Liver (tissue), 9 donors: Measurements from ENCODE around the gene HRC. TPM values are rescaled to one million over a fixed set of nuclear protein-coding genes. Genes with fewer than 3 reads are reported as not detected.

Experiments
- DNase-seq: peaks from one replicate; pipeline ENCODE4 v3.0.0-alpha.2; 2017; ENCODE audit warnings: low spot score
- H3K27ac ChIP-seq, 2 donors: one replicate each; pipeline ENCODE4 v1.7.0; 2013; ENCODE audit warnings: inconsistent platforms in 2 of 2, low read length in 2 of 2, control low read depth in 1 of 2, low read depth in 1 of 2, mild to moderate bottlenecking in 1 of 2
- H3K27me3 ChIP-seq, 4 donors: one replicate each; pipeline versions ENCODE4 v1.6.1 to v1.7.0; 2013; ENCODE audit warnings: low read length in 3 of 4, inconsistent platforms in 1 of 4, mild to moderate bottlenecking in 1 of 4, moderate library complexity in 1 of 4; ENCODE audit not compliant: control insufficient read depth in 4 of 4, insufficient read depth in 4 of 4
- H3K36me3 ChIP-seq, 4 donors: one replicate each; pipeline versions ENCODE4 v1.6.1 to v1.7.0; 2013; ENCODE audit warnings: low read length in 3 of 4, mild to moderate bottlenecking in 3 of 4, low read depth in 1 of 4, moderate library complexity in 1 of 4; ENCODE audit not compliant: control insufficient read depth in 4 of 4, insufficient read depth in 3 of 4
- H3K4me1 ChIP-seq, 4 donors: one replicate each; pipeline versions ENCODE4 v1.6.1 to v1.7.0; 2013; ENCODE audit warnings: low read length in 3 of 4, mild to moderate bottlenecking in 3 of 4, moderate library complexity in 1 of 4; ENCODE audit not compliant: control insufficient read depth in 4 of 4, insufficient read depth in 4 of 4
- H3K4me3 ChIP-seq, 3 donors: one replicate each; pipeline versions ENCODE4 v1.6.1 to v1.7.0; 2013; ENCODE audit warnings: low read length in 3 of 3, control low read depth in 1 of 3, low read depth in 1 of 3, mild to moderate bottlenecking in 1 of 3
- H3K9ac ChIP-seq, 2 donors: one replicate each; pipeline ENCODE4 v1.7.0; 2013; ENCODE audit warnings: low read length in 2 of 2, mild to moderate bottlenecking in 2 of 2, moderate library complexity in 2 of 2, control low read depth in 1 of 2, low read depth in 1 of 2
- H3K9me3 ChIP-seq, 4 donors: one replicate each; pipeline versions ENCODE4 v1.6.1 to v1.7.0; 2013; ENCODE audit warnings: low read length in 3 of 4; ENCODE audit not compliant: control insufficient read depth in 4 of 4
- ATF3 ChIP-seq: IDR thresholded peaks from 2 replicates; pipeline ENCODE4 v1.6.1; 2016; ENCODE audit warnings: antibody characterized with exemption
- CTCF ChIP-seq: fragments of 150-350 bp; IDR thresholded peaks from 2 replicates; pipeline ENCODE4 v1.5.1; 2017; ENCODE audit warnings: improper control_type of control experiment, low read depth, low read length; ENCODE audit not compliant: missing input control
- EGR1 ChIP-seq, 2 donors: IDR thresholded peaks; 2 replicates each; pipeline ENCODE4 v1.6.1; 2016 to 2018; ENCODE audit warnings: antibody characterized with exemption in 2 of 2, low read depth in 2 of 2
- FOXA2 ChIP-seq: IDR thresholded peaks from 2 replicates; pipeline ENCODE4 v1.6.1; 2016; ENCODE audit warnings: antibody characterized with exemption
- HNF4A ChIP-seq, 2 donors: conservative IDR thresholded peaks; 2 replicates each; pipeline ENCODE4 v1.6.1; 2016; ENCODE audit warnings: antibody characterized with exemption in 2 of 2, mild to moderate bottlenecking in 2 of 2
- HNF4G ChIP-seq: IDR thresholded peaks from 2 replicates; pipeline ENCODE4 v1.6.1; 2016; ENCODE audit warnings: antibody characterized with exemption
- JUND ChIP-seq, 2 donors: IDR thresholded peaks; 2 replicates each; pipeline ENCODE4 v1.6.1; 2016; ENCODE audit warnings: antibody characterized with exemption in 2 of 2
- NR2F2 ChIP-seq: IDR thresholded peaks from 2 replicates; pipeline ENCODE4 v1.6.1; 2016; ENCODE audit warnings: antibody characterized with exemption
- RAD21 ChIP-seq, 2 donors: IDR thresholded peaks; 2 replicates each; pipeline ENCODE4 v1.6.1; 2016; ENCODE audit warnings: antibody characterized with exemption in 2 of 2, mild to moderate bottlenecking in 2 of 2
- REST ChIP-seq: IDR thresholded peaks from 2 replicates; pipeline ENCODE4 v1.6.1; 2016; ENCODE audit warnings: antibody characterized with exemption, mild to moderate bottlenecking
- RXRA ChIP-seq, 2 donors: IDR thresholded peaks; 2 replicates each; pipeline ENCODE4 v1.6.1; 2017 to 2018; ENCODE audit warnings: antibody characterized with exemption in 2 of 2, mild to moderate bottlenecking in 1 of 2
- TAF1 ChIP-seq: conservative IDR thresholded peaks from 2 replicates; pipeline ENCODE4 v1.6.1; 2016; ENCODE audit warnings: antibody characterized with exemption, mild to moderate bottlenecking
- YY1 ChIP-seq: IDR thresholded peaks from 2 replicates; pipeline ENCODE4 v1.6.1; 2016; ENCODE audit warnings: antibody characterized with exemption, mild to moderate bottlenecking
- ZBTB33 ChIP-seq: IDR thresholded peaks from 2 replicates; pipeline ENCODE4 v1.6.1; 2016; ENCODE audit warnings: antibody characterized with exemption
- WGBS: extraction: QIAGEN DNeasy Blood & Tissue Kit; methylation state at CpG from one replicate; pipeline ENCODE4 v1.1.7; 2013; 5-methylcytosine and 5-hydroxymethylcytosine counted together
- polyA plus RNA-seq, 2 donors: library from polyadenylated mRNA; stranded (reverse) in 1 of 2; unstranded in 1 of 2; fragments of 200-250 nt in 1 of 2; fragments of >200 nt in 1 of 2; fragmentation: Nextera tagmentation in 1 of 2; extraction: Ambion mirVana in 1 of 2; gene quantifications; one replicate each; pipeline versions ENCODE4 v1.2.1 to v1.2.3, GENCODE V29; 2013 to 2015
- total RNA-seq, 2 donors: library from RNA; depleted of rRNA; stranded (reverse); fragments of >200 nt; gene quantifications; one replicate each; pipeline ENCODE4 v1.2.3, GENCODE V29; 2014
- donor health status: healthy.
- donor health status: healthy.
- donor health status: healthy.
- donor health status: healthy.
- donor health status: healthy.

HRC gene
- total and polyA plus RNA-seq, 4 donors: 0.25 to 1.2 (median 0.84) TPM

- TF ChIP-seq ATF3: no peak
Measured at GRCh38 chr19:49167857-49168409, 12.7 kb upstream of the HRC start (continued).

GRCh38 chr19:49165865-49166301 is 10.7 kb upstream of the HRC start:
- Histone ChIP-seq H3K4me3 (no peak overlapping the region), H3K36me3 (peaks cover 0 to 3% (median 0%) of the 10 kb centered on the region in 4 donors), H3K27me3 (no peaks in the 10 kb centered on the region), H3K27ac (no peak overlapping the region), H3K4me1 (peaks cover 0 to 9% (median 2%) of the 10 kb centered on the region in 4 donors), H3K9ac (no peak overlapping the region), H3K9me3 (no peaks in the 10 kb centered on the region)
- DNase-seq: no peak
- TF ChIP-seq NR2F2: no peak
- TF ChIP-seq ZBTB33: no peak
- TF ChIP-seq HNF4A (conservative IDR thresholded peaks at IDR 0.05): no peak
- TF ChIP-seq REST: no peak
- no peak for TF ChIP-seq TAF1
- TF ChIP-seq CTCF: no peak
- TF ChIP-seq RAD21 (IDR thresholded peaks at IDR 0.05): no peak
- no peak for TF ChIP-seq ATF3
- TF ChIP-seq JUND (IDR thresholded peaks at IDR 0.05): no peak
- TF ChIP-seq YY1: no peak
- TF ChIP-seq HNF4G: no peak
- TF ChIP-seq RXRA (IDR thresholded peaks at IDR 0.05): no peak
- TF ChIP-seq FOXA2: no peak
- TF ChIP-seq EGR1 (IDR thresholded peaks at IDR 0.05; ENCODE audit: low read depth in 2 of 2): no peak
- 38% methylated on average over 30 of the region's 30 CpGs for WGBS
